Activated CD4-positive, alpha-beta T cell treated with anti-CD3 and anti-CD28 coated beads, Interleukin-2, amount 10 ng/mL, durations not matched to agents 7 days and 5 days (primary cell): ENCODE results near the gene ARHGAP25. TPM values are rescaled to one million over a fixed set of nuclear protein-coding genes. Genes with fewer than 3 reads are reported as not detected.
A peak's percentile ranks its signal among the peaks of the same experiment; 100 is the strongest.

Source experiments
- CTCF ChIA-PET: fragments of 350-600 bp; sonication (Branson Sonifier 250); formaldehyde crosslinking; loops from one replicate; lab custom pipeline; 2021; ENCODE audit warnings: antibody characterized with exemption; lab: Charles Lee
- POLR2A ChIA-PET: fragments of 350-600 bp; sonication (Branson Sonifier 250); formaldehyde crosslinking; loops from one replicate; lab custom pipeline; 2021; ENCODE audit warnings: antibody characterized with exemption; lab: Charles Lee
- DNase-seq: peaks from one replicate; pipeline ENCODE4 v3.0.0-alpha.2; 2020
- H3K27ac Mint-ChIP-seq: one replicate; pipeline ENCODE4 v1.8.0; 2021; ENCODE audit warnings: mild to moderate bottlenecking, moderate library complexity, mixed read lengths
- H3K27me3 Mint-ChIP-seq: one replicate; pipeline ENCODE4 v1.8.0; 2021; ENCODE audit warnings: mixed read lengths
- H3K36me3 Mint-ChIP-seq: one replicate; pipeline ENCODE4 v1.8.0; 2021; ENCODE audit warnings: low read depth, mixed read lengths
- H3K4me1 Mint-ChIP-seq: one replicate; pipeline ENCODE4 v1.8.0; 2021; ENCODE audit warnings: mixed read lengths
- H3K4me3 Mint-ChIP-seq: one replicate; pipeline ENCODE4 v1.8.0; 2021; ENCODE audit warnings: mild to moderate bottlenecking, moderate library complexity, mixed read lengths
- H3K9me3 Mint-ChIP-seq: one replicate; pipeline ENCODE4 v1.8.0; 2021; ENCODE audit warnings: mixed read lengths
- total RNA-seq, 2 experiments: library from RNA; stranded (reverse); gene quantifications; one replicate each; pipeline ENCODE4 v1.2.3, GENCODE V29; 2021

ARHGAP25 gene
- total RNA-seq, 2 experiments from 2014 or later: 94.9 to 97.8 TPM

- Mint-ChIP-seq H3K27me3 (no peaks in the 10 kb centered on the region), H3K9me3 (no peaks in the 10 kb centered on the region), H3K36me3 (peaks cover 57% of the 10 kb centered on the region), H3K4me3 (no peak overlapping the region), H3K27ac (no peak overlapping the region), H3K4me1 (peaks cover 47% of the 10 kb centered on the region)
- peak; percentile 69 for DNase-seq
- POLR2A ChIA-PET: interaction anchor here (0.6 to 0.7 kb wide), 3 partner anchors 19 to 28 kb away, joined by 3 to 5 read pairs (median 4); no protein-coding TSS in a partner anchor
- CTCF ChIA-PET: interaction anchor here (0.6 to 5.9 kb wide), 7 partner anchors 8 to 253 kb away, joined by 3 to 82 read pairs (median 3); no protein-coding TSS in a partner anchor
Observed at GRCh38 chr2:68737711-68738110, 3.1 kb downstream of the ARHGAP25 start.

- Mint-ChIP-seq H3K36me3 (peaks cover 70% of the 10 kb centered on the region), H3K4me1 (peaks cover 61% of the 10 kb centered on the region), H3K27ac (no peak overlapping the region), H3K27me3 (no peaks in the 10 kb centered on the region), H3K4me3 (no peak overlapping the region), H3K9me3 (no peaks in the 10 kb centered on the region)
- CTCF ChIA-PET: interaction anchor here (0.6 to 5.9 kb wide), 8 partner anchors 12 to 275 kb away, joined by 3 to 82 read pairs (median 4); no protein-coding TSS in a partner anchor
- POLR2A ChIA-PET: no interaction called here
- peak; percentile 5 for DNase-seq
Observed at GRCh38 chr2:68738906-68739594, 4.4 kb downstream of the ARHGAP25 start.

GRCh38 chr2:68739595-68740399 lies 5.2 kb downstream of the ARHGAP25 start:
- Mint-ChIP-seq H3K4me3 (no peak overlapping the region), H3K9me3 (no peaks in the 10 kb centered on the region), H3K4me1 (peaks cover 68% of the 10 kb centered on the region), H3K27me3 (no peaks in the 10 kb centered on the region), H3K36me3 (peaks cover 77% of the 10 kb centered on the region), H3K27ac (no peak overlapping the region)
- ChIA-PET CTCF (interaction anchor here (0.8 to 5.9 kb wide), 8 partner anchors 11 to 276 kb away, joined by 3 to 82 read pairs (median 4); no protein-coding TSS in a partner anchor), POLR2A (interaction anchor here (1.2 kb wide), 1 partner anchor 27 kb away, joined by 4 read pairs; no protein-coding TSS in a partner anchor)
- DNase-seq: peak; percentile 9

DNA sequence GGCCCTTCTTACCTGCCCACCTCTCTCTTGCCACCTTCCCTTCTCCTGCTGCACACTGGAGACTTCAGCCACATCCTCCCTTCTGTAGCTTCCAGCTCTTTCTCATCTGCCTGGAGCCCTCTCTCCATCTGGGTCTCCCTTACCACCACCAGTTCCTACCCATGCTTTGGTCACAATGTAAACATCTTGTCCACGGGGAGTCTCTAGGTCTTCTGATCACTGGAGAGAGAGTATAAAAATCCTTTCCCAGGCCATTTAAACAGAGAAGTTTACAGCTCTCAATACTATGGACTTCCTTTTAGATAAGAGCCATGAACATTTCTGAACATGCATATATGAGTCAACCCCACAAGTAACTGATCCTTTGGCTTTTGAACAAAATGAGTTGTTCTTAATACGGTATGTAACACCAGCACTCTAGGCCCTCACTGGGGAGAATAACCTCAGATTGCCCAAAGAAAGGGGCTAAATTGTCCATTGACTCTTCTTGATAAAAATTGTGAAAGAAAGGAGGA lies 5.8 kb downstream of the ARHGAP25 start:
- DNase-seq: peak; percentile 6
- ChIA-PET CTCF (interaction anchor here (0.8 to 5.9 kb wide), 7 partner anchors 10 to 185 kb away, joined by 3 to 82 read pairs (median 4); no protein-coding TSS in a partner anchor), POLR2A (interaction anchor here (0.5 to 1.3 kb wide), 3 partner anchors 21 to 167 kb away, joined by 3 to 5 read pairs (median 4); no protein-coding TSS in a partner anchor)
- H3K4me1 Mint-ChIP-seq: peaks cover 75% of the 10 kb centered on the region
- no peak overlapping the region for H3K4me3 Mint-ChIP-seq
- peaks cover 81% of the 10 kb centered on the region for H3K36me3 Mint-ChIP-seq
- H3K27me3 Mint-ChIP-seq: no peaks in the 10 kb centered on the region
- no peaks in the 10 kb centered on the region for H3K9me3 Mint-ChIP-seq
- H3K27ac Mint-ChIP-seq: no peak overlapping the region

- no peak overlapping the region for H3K27ac Mint-ChIP-seq
- H3K9me3 Mint-ChIP-seq: no peaks in the 10 kb centered on the region
- ChIA-PET CTCF (interaction anchor here (1.0 to 5.9 kb wide), 5 partner anchors 9 to 235 kb away, joined by 3 to 82 read pairs (median 4); no protein-coding TSS in a partner anchor), POLR2A (interaction anchor here (0.5 to 1.3 kb wide), 4 partner anchors 10 to 166 kb away, joined by 3 to 4 read pairs (median 4); no protein-coding TSS in a partner anchor)
- DNase-seq: peak; percentile 15
- H3K36me3 Mint-ChIP-seq: peaks cover 85% of the 10 kb centered on the region
- no peaks in the 10 kb centered on the region for H3K27me3 Mint-ChIP-seq
- H3K4me1 Mint-ChIP-seq: peaks cover 83% of the 10 kb centered on the region
- no peak overlapping the region for H3K4me3 Mint-ChIP-seq
Observed at GRCh38 chr2:68741238-68741637, 6.6 kb downstream of the ARHGAP25 start.

GRCh38 chr2:68741805-68742306 lies 7.2 kb downstream of the ARHGAP25 start:
- Mint-ChIP-seq H3K36me3 (peaks cover 82% of the 10 kb centered on the region), H3K4me1 (peaks cover 85% of the 10 kb centered on the region), H3K27me3 (no peaks in the 10 kb centered on the region), H3K27ac (peak overlapping the region; percentile 81), H3K4me3 (peak overlapping the region; percentile 44), H3K9me3 (no peaks in the 10 kb centered on the region)
- peak; percentile 5 for DNase-seq
- ChIA-PET CTCF (interaction anchor here (1.0 to 5.9 kb wide), 10 partner anchors 9 to 236 kb away, joined by 3 to 82 read pairs (median 4); no protein-coding TSS in a partner anchor), POLR2A (interaction anchor here (0.6 to 1.3 kb wide), 3 partner anchors 10 to 166 kb away, joined by 3 to 4 read pairs (median 3); no protein-coding TSS in a partner anchor)

DNA sequence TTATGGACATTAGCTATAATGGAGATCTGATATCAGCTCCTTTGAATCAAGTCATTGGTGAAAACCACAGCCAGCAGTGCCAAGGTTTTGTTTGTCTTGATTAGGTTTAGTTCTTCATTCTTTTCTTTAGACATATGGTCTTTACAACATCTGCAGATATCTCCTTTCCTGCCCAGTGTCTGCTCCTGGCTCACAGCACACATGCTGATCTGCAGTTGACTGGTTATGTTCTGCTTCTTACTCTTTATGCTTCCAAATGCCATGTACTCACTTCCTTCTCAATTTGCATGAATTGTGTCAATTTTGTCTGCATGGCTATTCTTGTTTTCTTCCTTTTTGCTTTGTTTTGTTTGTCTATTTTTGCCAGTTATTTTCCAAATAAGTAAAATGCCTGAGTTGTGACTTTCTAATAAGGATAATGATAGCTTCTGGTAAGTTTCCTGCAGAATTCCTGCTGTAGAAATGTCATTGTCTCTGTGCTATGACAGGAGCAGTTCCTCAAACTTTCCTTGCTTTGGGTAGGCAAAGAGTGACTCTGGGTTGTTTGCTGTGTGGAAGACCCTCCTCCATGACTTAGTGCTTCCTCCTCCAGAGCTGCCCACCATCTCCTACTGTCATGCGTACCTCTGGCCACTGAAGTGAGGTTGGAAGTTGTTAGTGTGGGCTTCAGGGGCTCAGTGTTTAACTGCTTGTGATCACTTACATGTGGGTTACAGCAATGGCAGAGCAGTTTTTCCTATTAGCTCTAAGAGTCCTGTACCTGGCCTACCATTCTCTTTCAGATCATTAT lies 8.2 kb downstream of the ARHGAP25 start:
- CTCF ChIA-PET: interaction anchor here (1.0 to 5.9 kb wide), 11 partner anchors 8 to 236 kb away, joined by 3 to 82 read pairs (median 4); partner anchors contain the start of gene ARHGAP25
- H3K36me3 Mint-ChIP-seq: peaks cover 85% of the 10 kb centered on the region

GRCh38 chr2:68743531-68743930 lies 8.9 kb downstream of the ARHGAP25 start:
- no peaks in the 10 kb centered on the region for H3K27me3 Mint-ChIP-seq
- POLR2A ChIA-PET: no interaction called here
- H3K4me3 Mint-ChIP-seq: no peak overlapping the region
- H3K36me3 Mint-ChIP-seq: peaks cover 85% of the 10 kb centered on the region
- no peaks in the 10 kb centered on the region for H3K9me3 Mint-ChIP-seq
- peak overlapping the region; percentile 34 for H3K27ac Mint-ChIP-seq
- CTCF ChIA-PET: interaction anchor here (1.3 to 2.7 kb wide), 5 partner anchors 10 to 169 kb away, joined by 3 to 13 read pairs (median 4); partner anchors contain the start of gene ARHGAP25
- peak; percentile 4 for DNase-seq
- H3K4me1 Mint-ChIP-seq: peaks cover 91% of the 10 kb centered on the region

More for the DNA sequence above, 8.2 kb downstream of the ARHGAP25 start:
- DNase-seq: peak; percentile 3
- POLR2A ChIA-PET: no interaction called here
- no peaks in the 10 kb centered on the region for H3K9me3 Mint-ChIP-seq
- H3K4me1 Mint-ChIP-seq: peaks cover 91% of the 10 kb centered on the region
- H3K4me3 Mint-ChIP-seq: no peak overlapping the region
- peak overlapping the region; percentile 73 for H3K27ac Mint-ChIP-seq
- no peaks in the 10 kb centered on the region for H3K27me3 Mint-ChIP-seq

DNA sequence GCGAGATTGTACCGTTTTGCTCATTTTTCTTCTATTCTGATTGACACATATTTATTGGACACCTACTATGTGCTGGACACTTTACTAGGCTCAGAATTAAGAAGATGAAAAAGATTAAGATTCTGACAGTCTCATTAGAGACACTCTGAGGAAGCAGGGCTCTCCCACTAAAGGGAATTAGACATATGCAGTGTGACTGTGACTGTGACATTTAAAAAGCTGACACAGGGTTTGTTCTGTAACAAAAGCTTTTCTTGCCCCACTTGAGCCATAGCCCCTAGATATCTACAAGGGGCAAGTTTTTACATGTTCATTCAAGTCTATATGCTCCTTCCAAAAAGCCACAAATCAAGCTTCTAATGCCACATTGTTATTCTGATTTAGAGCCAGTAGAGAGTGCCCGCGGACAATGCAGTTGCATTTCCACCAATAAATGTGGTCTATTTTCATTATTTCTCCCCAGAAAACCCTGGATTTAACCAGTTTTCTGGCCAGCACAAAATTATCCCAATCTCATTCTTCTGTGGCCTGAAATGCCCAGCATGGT lies 9.8 kb downstream of the ARHGAP25 start:
- Mint-ChIP-seq H3K4me3 (no peak overlapping the region), H3K9me3 (no peaks in the 10 kb centered on the region), H3K36me3 (peaks cover 86% of the 10 kb centered on the region), H3K27me3 (no peaks in the 10 kb centered on the region), H3K27ac (peak overlapping the region; percentile 34), H3K4me1 (peaks cover 93% of the 10 kb centered on the region)
- peak; percentile 1 for DNase-seq
- ChIA-PET CTCF (interaction anchor here (1.2 to 2.7 kb wide), 9 partner anchors 11 to 170 kb away, joined by 3 to 13 read pairs (median 4); partner anchors contain the start of gene ARHGAP25), POLR2A (interaction anchor here (0.8 kb wide), 1 partner anchor 19 kb away, joined by 3 read pairs; no protein-coding TSS in a partner anchor)

- Mint-ChIP-seq H3K4me1 (peaks cover 89% of the 10 kb centered on the region), H3K36me3 (peaks cover 81% of the 10 kb centered on the region), H3K27me3 (no peaks in the 10 kb centered on the region), H3K9me3 (no peaks in the 10 kb centered on the region), H3K27ac (peak overlapping the region; percentile 51), H3K4me3 (no peak overlapping the region)
- CTCF ChIA-PET: interaction anchor here (1.0 to 2.7 kb wide), 11 partner anchors 11 to 280 kb away, joined by 3 to 13 read pairs (median 4); partner anchors contain the start of gene ARHGAP25
- DNase-seq: peak; percentile 9
- POLR2A ChIA-PET: interaction anchor here (0.8 kb wide), 1 partner anchor 19 kb away, joined by 3 read pairs; no protein-coding TSS in a partner anchor
Observed at GRCh38 chr2:68745006-68745405, 10.4 kb downstream of the ARHGAP25 start.
